Activated B cell treated with CpG ODN at 0.5 μM for 24 hours (primary cell): ENCODE results near the gene GAPVD1. TPM values are rescaled to one million over a fixed set of nuclear protein-coding genes. Genes with fewer than 3 reads are reported as not detected.

ENCODE experiments used
- ATAC-seq: fragments of 200-7000 bp; cut with Tn5 transposase; one replicate; pipeline ENCODE4 v1.10.0; 2021; ENCODE audit warnings: low read depth, mild to moderate bottlenecking, moderate library complexity
- CTCF ChIA-PET: fragments of 350-600 bp; sonication (Branson Sonifier 250); formaldehyde crosslinking; loops from one replicate; lab custom pipeline; 2021; ENCODE audit warnings: antibody characterized with exemption; lab: Charles Lee
- POLR2A ChIA-PET: fragments of 350-600 bp; sonication (Branson Sonifier 250); formaldehyde crosslinking; loops from one replicate; lab custom pipeline; 2021; ENCODE audit warnings: antibody characterized with exemption; lab: Charles Lee
- DNase-seq: peaks from one replicate; pipeline ENCODE4 v3.0.0; 2022
- H3K27ac Mint-ChIP-seq: one replicate; pipeline ENCODE4 v1.8.0; 2020; ENCODE audit warnings: mixed read lengths
- H3K27me3 Mint-ChIP-seq: one replicate; pipeline ENCODE4 v1.8.0; 2021; ENCODE audit warnings: mixed read lengths
- H3K36me3 Mint-ChIP-seq: one replicate; pipeline ENCODE4 v1.8.0; 2021; ENCODE audit warnings: low read depth, mixed read lengths
- H3K4me1 Mint-ChIP-seq: one replicate; pipeline ENCODE4 v1.8.0; 2021; ENCODE audit warnings: mixed read lengths
- H3K4me3 Mint-ChIP-seq: one replicate; pipeline ENCODE4 v1.8.0; 2020; ENCODE audit warnings: mild to moderate bottlenecking, mixed read lengths
- H3K9me3 Mint-ChIP-seq: one replicate; pipeline ENCODE4 v1.8.0; 2020; ENCODE audit warnings: mixed read lengths
- intact Hi-C: fragments of 100-400 bp; cut with micrococcal nuclease; formaldehyde crosslinking; loops from one replicate; pipeline ENCODE4 v1.15.1; 2024
- total RNA-seq: library from RNA; stranded (reverse); gene quantifications from 2 replicates; pipeline ENCODE4 v1.2.3, GENCODE V29; 2022
- TF ChIP-seq, protein P1 (sequence below): fragments of 200-600 bp; IDR thresholded peaks from one replicate; pipeline ENCODE4 v1.8.0; 2022; ENCODE audit warnings: antibody characterized with exemption, mild to moderate bottlenecking

Gene GAPVD1
- total RNA-seq, 1 donor from 2014 or later: 53.9 TPM

DNA sequence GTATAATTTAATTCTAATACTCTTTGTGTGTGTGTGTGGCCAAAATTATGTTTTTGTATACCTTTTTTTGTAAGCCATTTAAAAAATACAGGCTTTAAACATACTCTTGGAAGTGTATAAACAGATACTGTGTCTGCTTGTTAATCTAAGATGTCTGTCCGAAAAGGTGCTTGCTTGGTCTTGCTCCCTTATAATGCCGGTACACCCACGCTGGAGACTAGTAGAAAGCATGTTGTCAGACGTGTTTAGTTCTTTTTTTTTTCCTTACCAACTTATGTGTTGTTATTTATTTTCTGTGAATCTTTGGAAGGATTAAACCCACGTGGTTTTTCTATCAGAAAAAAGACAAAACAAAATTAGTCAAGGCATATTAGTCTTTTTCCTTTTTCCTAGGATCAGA is 9.5 kb downstream of the GAPVD1 start:
- no peak for DNase-seq
- Mint-ChIP-seq H3K27me3 (no peaks in the 10 kb centered on the region), H3K9me3 (no peaks in the 10 kb centered on the region), H3K27ac (no peak overlapping the region), H3K4me3 (no peak overlapping the region), H3K4me1 (peaks cover 26% of the 10 kb centered on the region), H3K36me3 (peaks cover 37% of the 10 kb centered on the region)
- intact Hi-C loops: no loop called here
- ChIA-PET CTCF (no interaction called here), POLR2A (no interaction called here)
- ATAC-seq: no peak
- TF ChIP-seq, protein P1, sequence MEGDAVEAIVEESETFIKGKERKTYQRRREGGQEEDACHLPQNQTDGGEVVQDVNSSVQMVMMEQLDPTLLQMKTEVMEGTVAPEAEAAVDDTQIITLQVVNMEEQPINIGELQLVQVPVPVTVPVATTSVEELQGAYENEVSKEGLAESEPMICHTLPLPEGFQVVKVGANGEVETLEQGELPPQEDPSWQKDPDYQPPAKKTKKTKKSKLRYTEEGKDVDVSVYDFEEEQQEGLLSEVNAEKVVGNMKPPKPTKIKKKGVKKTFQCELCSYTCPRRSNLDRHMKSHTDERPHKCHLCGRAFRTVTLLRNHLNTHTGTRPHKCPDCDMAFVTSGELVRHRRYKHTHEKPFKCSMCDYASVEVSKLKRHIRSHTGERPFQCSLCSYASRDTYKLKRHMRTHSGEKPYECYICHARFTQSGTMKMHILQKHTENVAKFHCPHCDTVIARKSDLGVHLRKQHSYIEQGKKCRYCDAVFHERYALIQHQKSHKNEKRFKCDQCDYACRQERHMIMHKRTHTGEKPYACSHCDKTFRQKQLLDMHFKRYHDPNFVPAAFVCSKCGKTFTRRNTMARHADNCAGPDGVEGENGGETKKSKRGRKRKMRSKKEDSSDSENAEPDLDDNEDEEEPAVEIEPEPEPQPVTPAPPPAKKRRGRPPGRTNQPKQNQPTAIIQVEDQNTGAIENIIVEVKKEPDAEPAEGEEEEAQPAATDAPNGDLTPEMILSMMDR: no peak

DNA sequence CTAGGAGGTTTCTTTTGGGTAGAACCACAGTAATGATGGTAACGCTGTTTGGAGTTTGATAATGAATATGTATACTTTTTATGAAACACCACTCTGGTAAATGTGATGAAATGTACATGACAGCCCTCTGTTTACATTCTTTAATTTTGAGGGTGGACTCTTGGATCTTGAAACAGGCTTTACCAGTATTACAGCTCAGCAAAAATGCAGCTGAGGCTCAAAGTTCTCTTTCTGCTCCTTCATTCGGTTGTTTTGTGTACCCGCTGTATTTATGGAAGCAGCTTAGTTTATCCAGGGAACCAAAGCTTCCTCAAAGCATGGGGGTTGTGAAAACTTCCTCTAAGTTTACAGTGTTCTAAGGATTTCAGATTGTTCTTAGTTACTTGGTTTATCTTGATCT is 11.1 kb downstream of the GAPVD1 start:
- Mint-ChIP-seq H3K4me1 (peaks cover 30% of the 10 kb centered on the region), H3K4me3 (no peak overlapping the region), H3K36me3 (peaks cover 31% of the 10 kb centered on the region), H3K27ac (no peak overlapping the region), H3K9me3 (no peaks in the 10 kb centered on the region), H3K27me3 (no peaks in the 10 kb centered on the region)
- intact Hi-C loops: no loop called here
- TF ChIP-seq, protein P1: no peak
- DNase-seq: no peak
- ChIA-PET POLR2A (interaction anchor here (1.5 kb wide), 1 partner anchor 10 kb away, joined by 4 read pairs; no protein-coding TSS in a partner anchor), CTCF (no interaction called here)
- no peak for ATAC-seq

DNA sequence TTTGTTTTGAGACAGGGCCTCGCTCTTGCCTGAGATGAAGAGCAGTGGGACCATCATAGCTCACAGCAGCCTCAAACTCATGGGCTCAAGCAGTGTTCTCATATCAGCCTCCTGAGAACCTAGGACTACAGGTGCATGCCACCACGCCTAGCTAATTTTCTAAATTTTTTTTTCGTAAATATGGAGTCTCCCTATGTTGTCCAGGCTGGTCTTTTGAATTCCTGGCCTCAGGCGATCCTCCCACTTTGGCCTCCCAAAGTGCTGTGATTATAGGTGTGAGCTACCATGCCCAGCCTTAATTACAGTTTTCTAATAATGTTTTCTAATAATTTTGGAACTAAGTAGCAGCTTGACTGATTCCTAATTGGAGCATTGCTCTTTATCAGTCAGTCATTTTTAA is 15.1 kb downstream of the GAPVD1 start:
- intact Hi-C loops: no loop called here
- Mint-ChIP-seq H3K4me1 (peaks cover 17% of the 10 kb centered on the region), H3K27me3 (no peaks in the 10 kb centered on the region), H3K36me3 (peaks cover 28% of the 10 kb centered on the region), H3K4me3 (no peak overlapping the region), H3K9me3 (no peaks in the 10 kb centered on the region), H3K27ac (no peak overlapping the region)
- TF ChIP-seq, protein P1: no peak
- no peak for ATAC-seq
- POLR2A ChIA-PET: no interaction called here
- no peak for DNase-seq
- CTCF ChIA-PET: no interaction called here

DNA sequence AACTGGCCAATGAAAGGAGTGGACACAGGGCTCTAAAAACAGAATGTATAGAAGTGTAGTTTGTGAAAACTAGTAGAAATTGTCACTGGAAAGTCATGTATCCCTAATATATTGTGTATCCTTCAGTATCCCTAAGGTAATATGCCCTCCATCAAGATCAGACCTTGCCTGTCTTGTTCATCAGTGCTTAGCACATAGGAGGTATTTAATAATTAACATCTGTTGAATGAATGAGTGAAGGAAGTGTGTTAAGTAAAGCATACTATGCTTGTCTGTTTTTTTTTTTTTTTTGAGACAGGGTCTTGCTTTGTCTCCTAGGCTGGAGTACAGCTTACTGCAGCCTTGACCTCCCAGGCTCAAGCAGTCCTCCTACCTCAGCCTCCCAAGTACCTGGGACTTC is 15.8 kb downstream of the GAPVD1 start:
- TF ChIP-seq, protein P1: no peak
- no peak overlapping the region for H3K27ac Mint-ChIP-seq
- intact Hi-C loops: no loop called here
- peaks cover 14% of the 10 kb centered on the region for H3K4me1 Mint-ChIP-seq
- H3K4me3 Mint-ChIP-seq: no peak overlapping the region
- no peak for ATAC-seq
- DNase-seq: no peak
- ChIA-PET CTCF (no interaction called here), POLR2A (no interaction called here)
- peaks cover 23% of the 10 kb centered on the region for H3K36me3 Mint-ChIP-seq
- no peaks in the 10 kb centered on the region for H3K27me3 Mint-ChIP-seq
- H3K9me3 Mint-ChIP-seq: no peaks in the 10 kb centered on the region

DNA sequence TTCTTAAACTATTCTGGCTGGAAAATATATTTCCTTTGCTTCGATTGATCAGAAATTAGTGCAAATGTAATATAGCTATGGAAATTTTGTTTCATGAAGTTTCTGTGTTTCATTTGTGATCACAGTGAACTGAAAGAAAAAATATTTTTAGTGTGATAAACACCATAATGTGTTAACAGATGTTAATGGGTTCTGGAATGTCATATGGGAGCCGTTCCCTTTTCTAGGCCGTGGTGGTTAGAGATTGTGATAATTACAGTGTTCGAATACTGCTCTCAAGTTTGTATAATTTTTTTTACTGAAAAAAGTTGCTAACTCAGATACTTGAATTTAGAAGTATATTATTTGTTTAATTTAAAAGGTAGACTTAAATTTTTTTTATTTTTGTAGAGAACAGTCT is 19.3 kb downstream of the GAPVD1 start:
- POLR2A ChIA-PET: interaction anchor here (0.6 to 1.0 kb wide), 2 partner anchors 12 to 20 kb away, joined by 4 to 5 read pairs; no protein-coding TSS in a partner anchor
- Mint-ChIP-seq H3K4me1 (peaks cover 5% of the 10 kb centered on the region), H3K36me3 (peaks cover 14% of the 10 kb centered on the region), H3K4me3 (no peak overlapping the region), H3K9me3 (no peaks in the 10 kb centered on the region), H3K27me3 (no peaks in the 10 kb centered on the region), H3K27ac (no peak overlapping the region)
- ATAC-seq: no peak
- DNase-seq: no peak
- TF ChIP-seq, protein P1: no peak
- intact Hi-C loops: no loop called here
- CTCF ChIA-PET: no interaction called here
